HG03280 (cell line): ENCODE data around the gene NEK4.
"Not testable (repeated sequence)": the region's sequence is repeated elsewhere in the genome, so short reads cannot be mapped to it uniquely, and the experiment has no call there.

Experiments
- ATAC-seq: cut with Tn5 transposase; IDR thresholded peaks from one replicate; pipeline ENCODE4 v1.9.1; 2021; ENCODE audit warnings: mild to moderate bottlenecking, moderate library complexity; ENCODE audit not compliant: unreplicated experiment

NEK4 gene

DNA sequence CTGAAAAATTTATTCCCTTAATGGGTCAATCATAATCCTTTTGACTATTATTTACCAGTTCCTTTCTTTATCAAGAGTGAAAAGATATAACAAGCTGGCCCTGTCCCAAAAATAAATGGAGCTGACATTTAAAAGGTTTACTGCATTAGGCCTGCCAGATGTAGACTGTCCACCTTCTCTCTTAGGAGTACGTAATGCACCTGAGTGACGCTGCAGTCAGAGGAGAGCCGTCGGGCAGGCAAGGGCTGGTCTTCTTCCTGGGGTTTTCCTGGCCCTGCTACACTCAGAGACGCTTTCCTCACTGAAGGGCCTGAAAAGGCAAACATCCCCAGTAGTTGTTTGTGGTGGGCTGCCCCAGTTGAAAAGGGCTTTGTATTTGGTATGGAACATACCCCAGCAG lies 27.6 kb downstream of the NEK4 start:
- no peak for ATAC-seq

DNA sequence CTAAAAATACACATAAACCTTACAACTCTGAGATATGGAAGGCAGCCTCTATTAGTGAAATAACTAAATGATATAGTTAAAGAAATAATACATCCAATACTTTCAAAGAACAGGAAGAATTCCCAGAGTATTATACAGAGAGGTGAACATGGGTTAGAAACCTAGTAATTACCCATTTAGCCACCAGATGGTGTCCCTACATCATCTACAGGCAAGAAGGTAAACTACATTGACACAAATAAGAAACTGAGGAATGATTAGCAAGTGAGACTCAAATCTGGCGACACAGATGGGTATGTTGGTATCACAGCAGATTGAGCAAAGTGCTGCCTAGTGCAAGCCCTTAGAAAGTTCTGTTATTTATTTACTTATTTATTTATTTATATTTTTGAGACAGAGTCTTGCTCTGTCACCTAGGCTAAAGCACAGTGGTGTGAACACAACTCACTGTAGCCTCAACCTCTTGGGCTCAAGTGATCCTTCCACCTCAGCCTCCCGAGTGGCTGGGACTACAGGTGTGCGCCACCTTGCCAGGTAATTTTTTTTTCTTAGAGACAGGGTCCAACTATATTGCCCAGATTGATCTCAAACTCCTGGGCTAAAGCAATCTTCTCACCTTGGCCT lies 28.2 kb downstream of the NEK4 start:
- ATAC-seq = no peak

DNA sequence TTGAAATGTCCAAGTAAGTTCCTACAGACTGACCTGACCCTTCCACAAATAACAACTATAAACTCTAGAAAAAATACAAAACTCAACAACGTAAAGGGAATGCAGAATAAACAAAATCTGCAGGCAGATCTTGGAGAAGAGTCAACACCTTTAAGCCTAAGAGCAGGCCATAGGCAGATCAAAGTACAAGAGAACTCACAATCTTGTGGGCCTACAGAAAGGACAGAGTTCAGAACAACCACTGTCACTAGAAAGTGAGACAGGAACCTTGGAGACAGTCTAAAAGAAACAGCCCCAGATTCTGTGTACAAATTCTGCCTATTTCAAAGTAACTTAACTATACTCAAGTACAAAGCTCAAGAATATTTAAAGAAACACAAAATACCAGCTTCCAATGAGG lies 31.0 kb downstream of the NEK4 start:
- ATAC-seq = no peak

DNA sequence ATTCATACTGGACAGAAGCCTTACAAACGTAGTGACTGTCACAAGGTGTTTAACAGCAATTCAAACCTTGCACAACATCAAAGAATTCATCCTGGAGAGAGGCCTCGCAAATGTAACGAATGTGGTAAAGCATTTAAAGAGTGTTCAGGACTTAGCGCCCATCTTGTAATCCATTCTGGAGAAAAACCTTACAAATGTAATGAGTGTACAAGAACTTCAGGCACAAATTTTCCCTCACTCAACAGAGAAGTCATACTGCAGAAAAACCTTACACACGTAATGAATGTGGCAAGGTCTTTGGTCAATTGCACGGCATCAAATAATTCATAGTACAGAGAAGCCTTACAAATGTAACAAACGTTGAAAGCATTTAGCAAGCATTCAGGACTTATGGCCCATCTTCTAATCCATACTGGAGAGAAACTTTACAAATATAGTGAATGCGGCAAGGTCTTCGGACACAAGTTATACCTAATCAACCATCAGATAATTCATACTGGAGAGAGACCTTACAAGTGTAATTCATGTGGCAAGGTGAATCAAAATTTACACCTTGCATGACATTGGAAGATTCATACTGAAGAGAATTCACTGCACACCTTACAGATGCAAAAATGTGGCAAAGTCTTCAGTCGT lies 37.4 kb downstream of the NEK4 start:
- no peak for ATAC-seq

DNA sequence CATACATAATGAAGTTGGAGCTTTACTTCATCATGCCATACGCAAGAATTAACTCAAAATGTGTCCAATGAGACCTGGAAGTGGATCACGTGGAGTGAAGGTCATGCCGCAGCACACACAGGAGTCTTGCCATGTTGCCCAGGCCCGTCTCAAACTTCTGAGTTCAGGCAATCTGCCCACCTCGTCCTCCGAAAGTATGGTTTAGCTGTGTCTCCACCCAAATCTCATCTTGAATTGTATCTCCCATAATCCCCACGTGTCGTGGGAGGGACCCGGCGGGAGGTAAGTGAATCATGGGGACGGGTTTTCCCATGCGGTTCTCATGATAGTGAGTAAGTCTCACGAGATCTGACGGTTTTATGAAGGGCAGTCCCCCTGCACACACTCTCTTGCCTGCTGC lies 39.1 kb downstream of the NEK4 start:
- no peak for ATAC-seq

DNA sequence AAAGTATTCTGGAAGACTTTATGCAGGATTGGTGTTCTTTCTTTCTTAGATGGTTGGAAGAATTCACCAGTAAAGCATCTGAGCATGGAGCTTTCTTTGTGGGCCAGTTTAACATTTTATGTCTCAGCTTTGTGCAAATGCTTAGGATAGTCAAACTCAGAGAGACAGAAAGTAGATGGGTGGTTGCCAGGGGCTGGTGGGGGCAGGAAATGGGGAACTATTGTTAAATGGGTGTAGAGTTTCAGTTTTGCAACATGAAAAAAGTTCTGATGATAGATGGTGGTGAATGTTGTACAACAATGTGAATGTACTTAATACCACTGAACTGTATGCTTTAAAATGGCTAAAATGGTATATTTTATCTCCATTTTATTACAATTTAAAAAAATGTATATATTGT lies 40.1 kb downstream of the NEK4 start:
- no peak for ATAC-seq

DNA sequence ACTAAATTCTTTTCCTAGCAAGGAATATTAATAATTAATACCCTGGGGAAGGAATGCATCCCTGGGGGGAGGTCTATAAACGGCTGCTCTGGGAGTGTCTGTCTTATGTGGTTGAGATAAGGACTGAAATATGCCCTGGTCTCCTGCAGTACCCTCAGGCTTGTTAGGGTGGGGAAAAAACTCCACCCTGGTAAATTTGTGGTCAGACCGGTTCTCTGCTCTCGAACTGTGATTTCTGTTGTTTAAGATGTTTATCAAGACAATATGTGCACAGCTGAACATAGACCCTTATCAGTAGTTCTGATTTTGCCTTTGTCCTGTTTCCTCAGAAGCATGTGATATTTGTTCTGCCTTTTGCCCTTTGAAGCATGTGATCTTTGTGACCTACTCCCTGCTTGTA lies 42.0 kb downstream of the NEK4 start:
- ATAC-seq = not testable (repeated sequence)

DNA sequence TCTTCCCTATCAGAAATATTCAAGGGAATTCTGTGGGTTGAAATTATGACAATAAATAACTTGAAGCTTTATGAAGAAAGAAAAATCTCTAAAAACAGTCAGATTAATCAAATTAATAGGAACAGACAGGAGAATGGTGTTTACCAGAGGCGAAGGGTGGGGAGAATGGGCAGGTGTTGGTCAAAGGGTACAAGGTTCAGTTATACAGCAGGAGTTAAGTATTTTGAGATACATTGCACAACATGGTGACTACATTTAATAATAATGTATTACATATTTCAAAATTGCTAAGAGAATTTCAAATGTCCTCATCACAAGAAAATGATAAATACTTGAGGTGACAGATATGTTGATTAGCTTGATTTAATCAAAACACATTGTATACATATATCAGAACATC lies 46.2 kb downstream of the NEK4 start:
- ATAC-seq = no peak

DNA sequence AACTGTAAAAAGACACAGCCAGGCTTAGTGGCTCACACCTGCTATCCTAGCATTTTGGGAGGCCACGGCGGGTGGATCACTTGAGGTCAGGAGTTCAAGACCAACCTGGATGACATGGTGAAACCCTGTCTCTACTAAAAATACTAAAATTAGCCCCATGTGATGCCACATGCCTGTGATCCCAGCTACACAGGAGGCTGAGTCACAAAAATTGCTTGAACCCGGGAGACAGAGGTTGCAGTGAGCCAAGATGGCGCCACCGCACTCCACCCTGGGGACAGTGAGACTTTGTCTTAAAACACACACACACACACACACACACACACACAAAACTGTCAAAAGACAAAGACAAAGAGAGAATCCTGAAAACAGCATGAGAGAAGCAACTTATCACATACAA lies 46.8 kb downstream of the NEK4 start:
- no peak for ATAC-seq

DNA sequence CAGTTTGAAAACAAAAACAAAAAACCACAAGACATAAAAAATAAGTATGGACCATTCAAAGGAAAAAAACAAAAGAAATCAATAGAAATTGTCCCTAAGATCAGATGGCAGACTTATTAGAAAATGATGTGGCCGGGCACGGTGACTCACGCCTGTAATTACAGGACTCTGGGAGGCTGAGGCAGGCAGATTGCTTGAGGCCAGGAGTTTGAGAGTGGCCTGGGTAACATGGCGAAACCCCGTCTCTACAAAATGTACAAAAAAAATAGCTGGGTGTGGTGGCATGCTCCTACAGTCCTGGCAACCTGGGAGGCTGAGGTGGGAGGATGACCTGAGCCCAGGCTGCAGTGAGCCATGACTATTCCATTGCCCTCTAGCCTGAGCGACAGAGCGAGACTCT lies 48.2 kb downstream of the NEK4 start:
- no peak for ATAC-seq

DNA sequence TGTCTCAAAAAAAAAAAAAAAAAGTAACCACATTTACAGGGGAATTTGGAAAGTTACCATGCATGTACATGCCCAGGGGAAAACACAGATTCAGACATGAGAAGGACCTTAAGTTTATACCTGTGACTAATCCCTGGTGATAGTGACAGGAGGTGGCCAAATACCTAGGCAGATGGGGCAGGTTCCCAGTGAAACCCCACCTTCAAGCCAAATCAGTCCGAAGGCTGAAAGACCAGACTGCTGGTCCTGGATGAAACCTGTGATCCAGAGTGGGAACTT lies 49.1 kb downstream of the NEK4 start:
- ATAC-seq = no peak

DNA sequence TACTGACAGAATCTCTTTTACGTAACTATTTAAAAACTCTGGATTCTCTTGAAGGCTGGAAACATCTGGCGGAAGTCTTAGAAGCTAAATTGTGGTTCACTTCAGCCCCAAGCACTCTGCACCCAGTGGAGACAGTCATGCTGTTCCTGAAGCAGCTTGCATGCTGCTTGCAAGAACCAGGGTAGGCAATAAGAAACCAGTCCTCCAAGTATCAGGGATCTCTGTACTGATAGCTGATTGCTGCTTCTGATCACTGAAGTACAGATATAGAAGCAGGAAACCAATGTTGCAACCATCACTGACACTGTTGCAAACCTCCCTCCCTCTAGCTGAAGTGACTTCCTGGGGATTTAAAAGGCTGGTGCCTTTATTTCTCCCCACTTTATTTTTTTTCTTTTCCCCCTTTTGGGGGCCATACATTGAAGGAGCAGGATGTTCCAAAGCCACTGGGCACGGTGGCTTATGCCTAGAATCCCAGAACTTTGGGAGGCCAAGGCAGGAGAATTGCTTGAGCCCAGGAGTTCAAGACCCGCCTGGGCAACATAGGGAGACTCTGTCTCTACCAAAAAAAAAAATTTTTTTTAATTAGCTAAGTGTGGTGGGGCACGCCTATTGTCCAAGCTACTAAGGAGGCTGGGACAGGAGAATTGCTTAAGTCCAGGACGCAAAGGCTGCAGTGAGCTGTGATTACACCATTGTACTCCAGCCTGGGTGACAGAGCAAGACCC lies 49.6 kb downstream of the NEK4 start:
- no peak for ATAC-seq

DNA sequence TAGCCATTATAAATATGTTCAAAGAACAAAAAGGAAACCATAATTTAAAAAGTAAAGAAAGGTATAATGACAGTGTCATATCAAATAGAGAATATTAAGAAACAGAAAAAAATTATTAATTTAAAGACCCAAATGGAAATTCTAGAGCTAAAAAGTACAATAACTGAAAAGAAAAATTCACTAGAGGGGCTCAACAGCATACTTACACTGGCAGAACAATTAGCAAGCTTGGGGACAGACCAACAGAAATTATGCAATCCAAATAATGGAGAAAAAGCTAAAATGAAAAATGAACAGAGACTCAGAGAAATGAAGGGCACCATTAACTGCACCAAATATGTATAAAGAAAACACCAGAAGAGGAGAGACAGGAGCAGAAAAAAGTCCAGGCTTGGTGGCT lies 51.1 kb downstream of the NEK4 start:
- no peak for ATAC-seq

DNA sequence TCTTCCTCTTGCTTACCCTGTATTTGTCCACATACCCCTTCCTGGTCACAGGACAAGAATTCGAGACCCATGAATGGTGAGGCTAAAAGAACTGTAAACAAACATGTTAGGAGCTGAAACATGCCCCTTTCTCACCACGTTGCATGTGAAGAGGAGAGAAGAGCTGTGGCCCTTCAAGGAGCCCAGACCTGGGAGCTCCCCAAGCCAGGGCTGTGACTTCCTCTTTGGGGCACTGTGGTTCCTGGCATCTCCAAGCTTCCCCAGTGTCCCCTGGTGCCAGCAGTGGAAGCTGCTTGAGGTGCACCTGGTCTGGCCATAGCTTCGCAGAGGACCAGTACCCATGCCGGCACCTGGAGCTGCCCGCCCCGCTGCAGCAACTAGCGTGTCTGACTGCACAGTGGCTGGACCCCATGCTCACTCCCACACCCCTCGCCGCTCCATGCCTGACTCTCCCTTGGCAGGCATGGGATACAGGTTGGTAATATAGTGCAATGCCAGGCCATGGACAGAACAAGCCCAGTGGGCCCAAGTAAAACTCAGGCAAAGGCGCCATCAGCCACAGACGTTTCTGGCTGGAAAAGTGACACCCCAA lies 54.9 kb downstream of the NEK4 start:
- ATAC-seq = no peak

DNA sequence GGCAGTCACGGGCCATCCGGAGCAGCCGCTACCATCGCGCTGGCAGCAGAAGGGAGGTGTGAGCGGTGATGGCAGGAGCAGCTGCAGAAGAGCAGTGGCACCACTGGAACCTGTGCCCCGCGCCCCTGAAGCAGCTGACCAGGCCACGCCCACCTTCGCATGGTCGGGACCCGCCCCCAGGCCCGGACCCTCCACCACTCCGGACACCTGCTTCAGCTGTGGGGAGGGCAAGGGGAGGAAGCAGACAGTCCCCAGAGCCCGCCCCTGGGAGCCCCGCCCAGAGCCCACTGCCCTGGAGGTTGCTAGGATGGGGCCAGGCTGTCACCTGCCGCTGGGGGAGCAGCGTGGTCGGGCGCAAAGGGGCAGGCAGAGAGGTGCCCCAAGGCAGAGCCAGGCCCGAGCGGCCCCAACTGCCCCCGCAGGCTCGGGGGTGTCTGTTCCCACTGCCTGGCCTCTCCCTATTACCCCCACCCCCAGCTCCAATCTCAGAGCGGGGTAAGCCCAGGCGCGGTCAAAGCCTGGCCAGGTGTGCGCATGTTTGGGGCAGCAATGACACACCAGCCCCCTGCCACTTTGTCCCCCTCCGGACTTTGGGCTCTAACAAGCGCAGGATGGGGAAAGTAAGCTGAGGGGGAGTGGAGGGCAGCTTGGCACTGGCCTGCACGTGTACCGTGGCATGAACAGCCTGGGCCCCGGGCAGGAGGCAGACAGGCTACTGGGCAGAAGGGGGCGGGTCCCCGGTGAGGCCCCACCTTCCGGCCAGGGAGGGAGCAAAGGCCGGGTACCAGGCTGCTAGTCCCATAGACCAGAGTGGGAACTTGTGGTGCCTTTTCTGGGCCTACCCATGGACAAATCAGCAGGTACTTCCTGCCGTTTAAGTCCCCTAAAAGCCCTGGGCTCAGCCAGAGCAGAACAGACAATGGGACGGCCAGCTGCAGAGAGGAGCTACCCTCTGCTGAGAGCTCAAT lies 56.1 kb downstream of the NEK4 start:
- no peak for ATAC-seq

DNA sequence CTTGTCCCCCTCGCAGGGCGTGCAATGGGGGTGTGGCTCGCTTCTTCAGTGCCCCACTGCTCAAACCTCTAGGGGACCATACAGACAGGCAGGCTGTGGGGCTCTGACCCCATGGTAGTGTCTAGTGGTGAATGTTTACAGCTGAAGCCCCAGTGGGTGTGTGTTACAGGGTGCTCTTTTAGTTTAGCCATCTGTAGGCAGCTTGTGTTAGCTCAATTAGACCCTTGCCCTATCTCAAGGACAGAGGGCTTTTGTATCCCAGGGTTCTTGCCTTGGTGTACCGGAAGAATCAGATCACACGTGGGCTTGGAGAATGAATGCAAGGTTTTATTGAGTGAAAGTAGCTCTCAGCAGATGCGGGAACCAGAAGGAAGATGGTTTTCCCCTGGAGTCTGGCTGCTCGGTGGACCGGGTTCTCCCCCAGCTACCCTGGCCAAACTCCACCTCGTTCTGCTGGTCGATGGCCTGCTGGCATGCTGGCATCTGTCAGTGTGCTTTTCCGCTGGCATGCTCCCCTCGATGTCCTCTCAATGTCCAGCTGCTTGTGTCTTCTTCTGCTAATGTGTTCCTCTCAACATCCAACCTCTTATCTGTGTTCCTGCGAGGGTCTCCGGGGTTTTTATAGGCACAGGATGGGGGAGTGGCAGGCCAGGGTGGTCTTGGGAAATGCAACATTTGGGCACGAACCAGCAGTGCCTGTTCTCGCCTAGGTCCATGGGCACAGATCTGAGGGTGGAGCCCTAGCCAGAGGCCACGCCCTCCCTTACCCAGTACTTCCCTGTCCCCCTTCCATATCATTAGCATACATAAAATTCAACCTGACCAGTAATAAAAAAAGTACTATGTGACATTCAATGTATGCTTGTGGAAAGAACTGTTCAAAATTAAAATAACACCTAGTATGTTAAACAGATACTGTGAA lies 58.2 kb downstream of the NEK4 start:
- no peak for ATAC-seq

DNA sequence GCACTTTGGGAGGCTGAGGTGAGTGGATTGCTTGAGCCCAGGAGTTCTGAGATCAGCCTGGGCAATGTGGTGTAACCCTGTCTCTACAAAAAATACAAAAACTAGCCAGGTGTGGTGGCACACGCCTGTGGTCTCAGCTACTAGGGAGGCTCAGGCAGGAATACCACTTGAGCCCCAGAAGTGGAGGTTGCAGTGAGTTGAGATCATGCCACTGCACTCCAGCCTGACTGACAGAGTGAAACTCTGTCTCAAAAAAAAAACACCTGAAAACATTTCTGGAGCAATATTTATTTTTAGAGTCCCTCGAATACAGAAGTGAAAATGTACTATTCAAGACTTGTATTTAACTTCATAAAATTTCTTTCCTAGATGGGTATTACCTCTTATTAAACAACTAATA lies 60.2 kb downstream of the NEK4 start:
- ATAC-seq = no peak

DNA sequence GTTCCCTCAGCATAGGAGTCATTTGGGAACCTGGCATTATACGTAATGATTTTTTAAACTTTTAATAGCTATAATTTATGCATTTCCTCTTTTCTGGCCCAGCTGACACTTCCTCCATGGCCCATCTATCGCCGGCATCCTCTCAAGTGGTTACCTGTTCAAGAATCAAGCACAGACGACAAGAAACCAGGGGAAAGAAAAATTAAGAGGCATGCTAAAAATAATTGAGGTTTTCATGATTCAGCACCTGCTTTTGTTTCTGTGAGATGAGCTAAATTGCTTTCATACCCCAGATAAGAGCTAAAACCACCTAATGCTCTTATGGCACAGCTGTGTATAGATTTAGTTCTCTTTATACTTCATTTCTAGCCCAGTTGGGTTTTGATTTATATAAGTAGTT lies 63.2 kb downstream of the NEK4 start:
- no peak for ATAC-seq

DNA sequence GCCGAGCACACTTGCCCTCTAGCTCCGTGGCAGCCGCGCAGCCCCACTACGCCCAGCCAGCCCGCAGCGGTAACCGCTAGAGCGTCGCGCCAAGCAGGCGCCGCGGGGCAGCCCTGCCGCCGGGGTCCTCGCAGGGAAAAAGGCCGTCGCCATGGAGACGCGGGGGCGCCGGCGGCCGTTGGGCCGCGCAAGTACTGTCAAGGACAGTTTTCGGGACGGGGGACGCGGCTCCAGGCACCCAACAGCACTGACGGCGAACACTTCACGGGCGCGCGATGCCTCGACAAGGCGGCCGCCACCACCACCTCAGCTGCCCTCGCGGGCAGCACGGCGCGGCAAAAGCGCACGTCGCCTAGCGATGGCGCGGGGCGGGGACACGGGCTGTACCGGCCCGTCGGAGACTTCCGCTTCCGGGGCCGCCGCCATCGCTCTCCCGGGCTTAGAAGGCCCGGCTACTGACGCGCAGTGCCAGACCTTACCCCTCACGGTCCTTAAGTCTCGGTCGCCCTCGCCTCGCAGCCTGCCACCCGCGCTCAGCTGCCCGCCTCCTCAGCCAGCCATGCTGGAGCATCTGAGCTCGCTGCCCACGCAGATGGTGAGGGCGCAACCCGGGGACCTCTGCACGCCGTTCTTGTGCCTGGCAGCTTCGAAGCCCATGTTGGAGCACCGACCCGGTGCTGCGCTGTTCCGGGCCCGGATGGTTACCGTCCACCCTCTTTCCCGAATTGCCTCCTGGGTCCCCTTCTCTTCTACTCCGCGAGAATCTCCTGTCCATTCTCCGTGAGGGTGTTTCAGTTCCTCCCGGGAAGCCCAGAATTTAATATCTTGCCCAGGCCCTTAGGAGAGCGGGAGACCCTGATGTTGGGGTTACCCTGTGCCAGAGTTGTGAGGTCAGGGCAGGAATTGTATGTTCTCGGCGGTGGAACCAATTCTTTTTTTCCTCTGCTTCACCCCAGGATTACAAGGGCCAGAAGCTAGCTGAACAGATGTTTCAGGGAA lies 64.8 kb downstream of the NEK4 start, which contains the start of the genes GLT8D1 and SPCS1:
TSS of gene GLT8D1 (minus strand) at position 104 of the 999 bp plus-strand sequence. CDS start 5,331 bp downstream, outside the sequence.
TSS of gene SPCS1 (plus strand) at position 419 of the 999 bp plus-strand sequence. CDS start at position 560, 141 bp downstream.
- peak; percentile 81 for ATAC-seq
